Measurements from ENCODE around the gene USP9X.

GRCh38 chrX:41095908-41096307 lies 10.7 kb downstream of the USP9X start:
- TF ChIP-seq CTCF (IDR thresholded peaks at IDR 0.05), result no peak
- no peak for TF ChIP-seq POLR2A (IDR thresholded peaks at IDR 0.05)

All from suprapubic skin (tissue), 3 donors.